ENCODE data around the gene ADORA2A. TPM values are rescaled to one million over a fixed set of nuclear protein-coding genes. Genes with fewer than 3 reads are reported as not detected.

ADORA2A gene
- total RNA-seq, 6 donors from 2014 or later: 7.3 to 20.9 (median 8.8) TPM

GRCh38 chr22:24431309-24432034 is 4.1 kb downstream of the ADORA2A start:
- DNase-seq: no peak
- ATAC-seq (ENCODE audit: low FRiP score in 2 of 2): no peak
- Histone ChIP-seq H3K27ac (peak overlapping the region in 3 of 4 donors; percentile 50 to 85 (median 69)), H3K36me3 (peaks cover 0 to 6% (median 0%) of the 10 kb centered on the region in 4 donors), H3K4me1 (peaks cover 54 to 85% (median 73%) of the 10 kb centered on the region in 4 donors), H3K4me3 (no peak overlapping the region), H3K9me3 (no peaks in the 10 kb centered on the region), H3K27me3 (no peaks in the 10 kb centered on the region)
- TF ChIP-seq CTCF (IDR thresholded peaks at IDR 0.05): no peak
- WGBS, 2 donors: 89 to 94% methylated on average over 8 to 9 of the region's 9 CpGs

DNA sequence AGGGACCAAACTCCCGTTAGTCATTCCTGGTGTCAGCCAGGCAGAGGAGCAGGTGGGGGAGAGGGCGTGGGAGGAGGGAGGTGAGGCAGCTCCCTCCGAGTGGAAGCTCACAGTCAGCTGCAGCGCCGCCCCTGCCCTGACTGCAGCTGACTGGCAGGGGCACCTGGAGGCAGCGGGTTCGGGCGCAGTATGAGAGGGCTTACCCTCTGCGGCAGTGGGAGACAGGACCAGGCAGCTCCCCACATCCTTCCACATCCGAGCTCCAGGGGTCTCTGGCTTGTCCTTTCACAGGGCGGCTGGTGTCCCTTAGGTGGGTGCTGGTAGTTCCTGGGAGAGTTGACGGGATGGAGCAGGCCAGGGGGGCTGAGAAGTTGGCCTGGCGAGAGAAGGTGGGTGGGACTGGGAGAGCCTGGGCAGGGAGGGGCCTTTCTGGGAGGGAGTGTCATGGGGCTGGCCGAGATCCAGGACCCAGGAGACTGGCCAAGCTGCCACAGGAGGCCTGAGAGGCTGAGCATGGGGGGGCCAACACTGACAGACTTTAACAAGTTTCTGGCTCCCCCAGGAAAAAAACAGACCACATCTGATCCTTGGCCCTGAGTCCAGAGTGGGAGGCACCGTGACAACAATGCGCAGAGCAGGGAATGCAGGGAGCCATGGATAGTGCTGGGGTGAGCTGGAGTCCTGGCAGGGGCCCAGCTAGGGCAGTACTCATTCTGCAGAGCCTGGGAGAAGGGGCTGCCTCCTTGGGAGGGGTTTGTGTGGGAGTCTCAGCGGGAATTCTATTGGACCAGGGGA is 4.9 kb downstream of the ADORA2A start:
- peaks cover 0 to 6% (median 0%) of the 10 kb centered on the region in 4 donors for H3K36me3 ChIP-seq
- DNase-seq (no peak), ATAC-seq (ENCODE audit: low FRiP score in 2 of 2) (peak in 1 of 2 donors; percentile 33)
- H3K9me3 ChIP-seq: no peaks in the 10 kb centered on the region
- H3K4me1 ChIP-seq: peaks cover 56 to 77% (median 68%) of the 10 kb centered on the region in 4 donors
- H3K27me3 ChIP-seq: no peaks in the 10 kb centered on the region
- H3K27ac ChIP-seq: peak overlapping the region in 3 of 4 donors; percentile 50 to 85 (median 69)
- no peak overlapping the region for H3K4me3 ChIP-seq
- 60 to 62% methylated on average over 13 to 15 of the region's 17 CpGs for WGBS, 2 donors
- TF ChIP-seq POLR2A (IDR thresholded peaks at IDR 0.05) (no peak), CTCF (IDR thresholded peaks at IDR 0.05) (no peak), POLR2AphosphoS5 (IDR thresholded peaks at IDR 0.05) (no peak), EP300 (IDR thresholded peaks at IDR 0.05) (no peak)

DNA sequence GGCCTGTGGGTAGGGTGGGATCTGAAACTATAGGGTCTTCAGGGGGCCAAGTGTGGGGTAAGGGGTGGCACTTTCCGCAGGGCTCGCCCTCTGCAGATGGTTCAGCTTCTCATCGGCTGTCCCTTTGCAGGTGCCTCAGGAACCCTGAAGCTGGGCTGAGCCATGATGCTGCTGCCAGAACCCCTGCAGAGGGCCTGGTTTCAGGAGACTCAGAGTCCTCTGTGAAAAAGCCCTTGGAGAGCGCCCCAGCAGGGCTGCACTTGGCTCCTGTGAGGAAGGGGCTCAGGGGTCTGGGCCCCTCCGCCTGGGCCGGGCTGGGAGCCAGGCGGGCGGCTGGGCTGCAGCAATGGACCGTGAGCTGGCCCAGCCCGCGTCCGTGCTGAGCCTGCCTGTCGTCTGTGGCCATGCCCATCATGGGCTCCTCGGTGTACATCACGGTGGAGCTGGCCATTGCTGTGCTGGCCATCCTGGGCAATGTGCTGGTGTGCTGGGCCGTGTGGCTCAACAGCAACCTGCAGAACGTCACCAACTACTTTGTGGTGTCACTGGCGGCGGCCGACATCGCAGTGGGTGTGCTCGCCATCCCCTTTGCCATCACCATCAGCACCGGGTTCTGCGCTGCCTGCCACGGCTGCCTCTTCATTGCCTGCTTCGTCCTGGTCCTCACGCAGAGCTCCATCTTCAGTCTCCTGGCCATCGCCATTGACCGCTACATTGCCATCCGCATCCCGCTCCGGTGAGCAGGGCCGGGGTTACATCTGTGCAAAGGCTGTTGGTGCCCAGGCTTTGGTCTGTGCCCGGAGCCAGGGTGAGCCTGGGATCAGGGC is 5.8 kb downstream of the ADORA2A start:
- peaks cover 58 to 71% (median 64%) of the 10 kb centered on the region in 4 donors for H3K4me1 ChIP-seq

DNA sequence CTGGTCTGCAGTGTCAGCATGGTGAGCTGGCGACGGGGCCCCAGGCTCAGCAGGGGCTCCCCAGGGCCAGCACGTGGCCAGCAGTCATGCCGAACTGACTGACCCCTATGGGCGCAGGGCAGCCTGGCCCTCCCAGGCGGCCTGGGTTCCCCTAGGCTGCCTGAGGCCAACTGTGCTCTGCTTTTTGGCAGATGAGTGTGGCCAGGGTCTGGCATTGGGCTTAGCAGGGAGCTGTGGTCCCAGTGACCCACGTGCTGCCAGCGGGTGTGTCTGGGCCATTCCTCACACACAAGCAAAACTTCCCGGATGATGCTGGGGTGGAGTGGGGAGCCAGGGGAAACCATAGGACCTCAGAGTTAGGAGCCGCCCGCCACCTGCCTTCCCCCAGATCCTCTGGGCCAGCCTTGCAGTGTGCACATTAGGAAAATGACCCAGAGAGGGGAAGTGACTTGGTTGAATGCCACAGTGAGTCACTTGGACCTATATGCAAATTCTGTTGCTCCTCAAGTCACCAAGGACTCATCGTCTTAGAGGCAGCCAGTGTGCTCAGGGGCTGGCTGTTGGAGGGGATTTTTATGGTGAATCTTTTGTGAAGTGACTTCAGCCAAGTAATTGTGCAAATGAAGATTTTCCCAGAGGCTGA is 6.5 kb downstream of the ADORA2A start:
- Histone ChIP-seq H3K4me1 (peaks cover 55 to 69% (median 59%) of the 10 kb centered on the region in 4 donors), H3K4me3 (no peak overlapping the region), H3K9me3 (no peaks in the 10 kb centered on the region), H3K27ac (peak overlapping the region; percentile 69 to 85 (median 80)), H3K27me3 (no peaks in the 10 kb centered on the region), H3K36me3 (peaks cover 0 to 6% (median 0%) of the 10 kb centered on the region in 4 donors)
- TF ChIP-seq CTCF (IDR thresholded peaks at IDR 0.05) (no peak), POLR2AphosphoS5 (IDR thresholded peaks at IDR 0.05) (no peak), POLR2A (IDR thresholded peaks at IDR 0.05) (no peak), EP300 (IDR thresholded peaks at IDR 0.05) (no peak)
- WGBS, 2 donors: 25 to 68% methylated on average over 1 to 11 of the region's 12 CpGs
- DNase-seq: peak in 1 of 2 donors; percentile 52
- peak; percentile 35 to 62 for ATAC-seq (ENCODE audit: low FRiP score in 2 of 2)

More for the DNA sequence above, 5.8 kb downstream of the ADORA2A start:
- ATAC-seq (ENCODE audit: low FRiP score in 2 of 2): no peak
- peak overlapping the region; percentile 69 to 85 (median 80) for H3K27ac ChIP-seq
- no peaks in the 10 kb centered on the region for H3K27me3 ChIP-seq
- H3K9me3 ChIP-seq: no peaks in the 10 kb centered on the region
- DNase-seq: peak in 1 of 2 donors; percentile 72
- peaks cover 0 to 6% (median 0%) of the 10 kb centered on the region in 4 donors for H3K36me3 ChIP-seq
- H3K4me3 ChIP-seq: no peak overlapping the region
- no peak for TF ChIP-seq EP300 (IDR thresholded peaks at IDR 0.05)
- TF ChIP-seq POLR2A (IDR thresholded peaks at IDR 0.05): no peak
- 93 to 95% methylated on average over 25 to 28 of the region's 34 CpGs for WGBS, 2 donors

Data from upper lobe of left lung (tissue), 6 donors.